Body of pancreas (tissue), 4 donors: ENCODE measurements around the gene SLC25A43. TPM values are rescaled to one million over a fixed set of nuclear protein-coding genes. Genes with fewer than 3 reads are reported as not detected.
A peak's percentile ranks its signal among the peaks of the same experiment; 100 is the strongest.

Experiments used
- ATAC-seq: fragments of 150-250 bp; one replicate; pipeline ENCODE4 v1.9.1; 2016
- DNase-seq, 4 donors: peaks; one replicate each; pipeline ENCODE4 v3.0.0-alpha.2; 2019
- H3K27ac ChIP-seq, 4 donors: fragments of 200-600 bp; sonication (generic); 1 replicate in 3 of 4; 2 replicates in 1 of 4; pipeline versions ENCODE4 v1.5.1 to v1.6.1; 2016 to 2019; ENCODE audit warnings: mild to moderate bottlenecking in 1 of 4, mixed read lengths in 1 of 4, moderate library complexity in 1 of 4
- H3K27me3 ChIP-seq, 2 donors: fragments of 200-600 bp; sonication (generic); one replicate each; pipeline ENCODE4 v1.6.0; 2016; ENCODE audit warnings: mild to moderate bottlenecking in 1 of 2
- H3K36me3 ChIP-seq, 2 donors: fragments of 200-600 bp; sonication (generic); replicated peaks in 1 of 2; 2 replicates each; pipeline ENCODE4 v1.5.1; 2016; ENCODE audit warnings: low read depth in 2 of 2; ENCODE audit not compliant: insufficient read depth in 1 of 2
- H3K4me1 ChIP-seq: fragments of 200-600 bp; sonication (generic); one replicate; pipeline ENCODE4 v1.6.0; 2016
- H3K4me3 ChIP-seq, 2 donors: fragments of 200-600 bp; sonication (generic); 1 replicate in 1 of 2; 2 replicates in 1 of 2; pipeline ENCODE4 v1.5.1; 2016 to 2019
- H3K9me3 ChIP-seq, 3 donors: fragments of 200-600 bp; sonication (generic); 1 replicate in 2 of 3; 2 replicates in 1 of 3; pipeline ENCODE4 v1.5.1; 2016
- CTCF ChIP-seq, 7 experiments: fragments of 450-650 bp in 4 of 7; fragments of 200-600 bp in 3 of 7; sonication (generic) in 3 of 7; IDR thresholded peaks; one replicate each; pipeline ENCODE4 v1.5.1; 2016 to 2019; ENCODE audit warnings: antibody characterized with exemption in 7 of 7
- POLR2A ChIP-seq, 3 donors: fragments of 450-650 bp; IDR thresholded peaks; one replicate each; pipeline ENCODE4 v1.6.1; 2016; ENCODE audit warnings: antibody characterized with exemption in 3 of 3, mild to moderate bottlenecking in 2 of 3
- WGBS, 2 donors: methylation state at CpG; one replicate each; pipeline ENCODE4 v1.1.5; 2017; 5-methylcytosine and 5-hydroxymethylcytosine counted together
- intact Hi-C: fragments of 100-400 bp; cut with DNase I; formaldehyde crosslinking; loops from one replicate; pipeline ENCODE4 v1.15.1; 2023
- total RNA-seq, 2 donors: library from RNA; depleted of rRNA; stranded (reverse); fragments of >200 nt; gene quantifications; one replicate each; pipeline ENCODE4 v1.1.0, GENCODE V29; 2016

Gene SLC25A43
- total RNA-seq, 2 donors from 2014 or later = 10.6 to 13.8 TPM

GRCh38 chrX:119389214-119389613, 9.9 kb upstream of the SLC25A43 start:
- ATAC-seq = no peak
- no peak for TF ChIP-seq CTCF (IDR thresholded peaks at IDR 0.05)
- TF ChIP-seq POLR2A (IDR thresholded peaks at IDR 0.05) = no peak
- intact Hi-C loops = no loop called here
- no peak for DNase-seq
- 41 to 50% methylated on average over 4 of the region's 4 CpGs for WGBS, 2 donors
- no peaks in the 10 kb centered on the region for H3K4me1 ChIP-seq
- no peak overlapping the region for H3K4me3 ChIP-seq
- no peak overlapping the region for H3K27ac ChIP-seq
- H3K36me3 ChIP-seq = no peaks in the 10 kb centered on the region
- no peaks in the 10 kb centered on the region for H3K27me3 ChIP-seq
- no peaks in the 10 kb centered on the region for H3K9me3 ChIP-seq

- Histone ChIP-seq H3K4me1 (no peaks in the 10 kb centered on the region), H3K27ac (no peak overlapping the region), H3K9me3 (no peaks in the 10 kb centered on the region), H3K36me3 (no peaks in the 10 kb centered on the region), H3K27me3 (no peaks in the 10 kb centered on the region), H3K4me3 (no peak overlapping the region)
- DNase-seq = no peak
- WGBS, 2 donors = 51 to 57% methylated on average over 7 of the region's 7 CpGs
- intact Hi-C loops = no loop called here
- TF ChIP-seq POLR2A (IDR thresholded peaks at IDR 0.05) (no peak), CTCF (IDR thresholded peaks at IDR 0.05) (no peak)
- ATAC-seq = no peak
Measured at GRCh38 chrX:119389871-119390501, 9.2 kb upstream of the SLC25A43 start.

- Histone ChIP-seq H3K4me1 (no peaks in the 10 kb centered on the region), H3K27ac (no peak overlapping the region), H3K4me3 (no peak overlapping the region), H3K27me3 (no peaks in the 10 kb centered on the region), H3K36me3 (no peaks in the 10 kb centered on the region), H3K9me3 (no peaks in the 10 kb centered on the region)
- intact Hi-C loops = no loop called here
- DNase-seq (peak; percentile 32 to 57 (median 50)), ATAC-seq (peak; percentile 45)
- TF ChIP-seq CTCF (IDR thresholded peaks at IDR 0.05) (peak in 6 of 7 experiments; percentile 14 to 51 (median 39)), POLR2A (IDR thresholded peaks at IDR 0.05) (no peak)
- 43 to 70% methylated on average over 7 to 8 of the region's 8 CpGs for WGBS, 2 donors
Measured at GRCh38 chrX:119391279-119391678, 7.9 kb upstream of the SLC25A43 start.

GRCh38 chrX:119393144-119393543, 6.0 kb upstream of the SLC25A43 start:
- intact Hi-C loops = no loop called here
- Histone ChIP-seq H3K9me3 (no peaks in the 10 kb centered on the region), H3K4me3 (no peak overlapping the region), H3K27me3 (no peaks in the 10 kb centered on the region), H3K4me1 (no peaks in the 10 kb centered on the region), H3K27ac (no peak overlapping the region), H3K36me3 (no peaks in the 10 kb centered on the region)
- WGBS, 2 donors = 90 to 100% methylated on average over 2 of the region's 2 CpGs
- DNase-seq (no peak), ATAC-seq (no peak)
- TF ChIP-seq POLR2A (IDR thresholded peaks at IDR 0.05) = no peak
- no peak for TF ChIP-seq CTCF (IDR thresholded peaks at IDR 0.05)

- H3K27ac ChIP-seq = peak overlapping the region in 2 of 4 donors; percentile 63 to 64
- intact Hi-C loops = no loop called here
- peaks cover 6% of the 10 kb centered on the region for H3K4me1 ChIP-seq
- DNase-seq (peak in 1 of 4 donors; percentile 18), ATAC-seq (peak; percentile 38)
- H3K9me3 ChIP-seq = no peaks in the 10 kb centered on the region
- H3K4me3 ChIP-seq = no peak overlapping the region
- no peaks in the 10 kb centered on the region for H3K27me3 ChIP-seq
- H3K36me3 ChIP-seq = no peaks in the 10 kb centered on the region
- 0 to 14% methylated on average over 3 of the region's 3 CpGs for WGBS, 2 donors
- no peak for TF ChIP-seq POLR2A (IDR thresholded peaks at IDR 0.05)
Measured at GRCh38 chrX:119398587-119398973, 556 bp upstream of the SLC25A43 start.
